SK-N-DZ (cell line): ENCODE data around the gene GNGT1. TPM values are rescaled to one million over a fixed set of nuclear protein-coding genes. Genes with fewer than 3 reads are reported as not detected.

Source experiments
- DNase-seq: peaks from one replicate; pipeline ENCODE4 v3.0.0-alpha.2; 2015; ENCODE audit warnings: low spot score
- polyA plus RNA-seq, 2 experiments: library from polyadenylated mRNA; depleted of rRNA; stranded (reverse); fragments of >200 nt; gene quantifications; 2 replicates each; pipeline ENCODE4 v1.2.3, GENCODE V29; 2014

Gene GNGT1
- 0.83 TPM in 1 of 2 replicates, not detected in the other for polyA plus RNA-seq (2014; cell fraction: cytosol; rRNA removed)
- polyA plus RNA-seq (2014; cell fraction: nucleus; rRNA removed): 0.51 and 2.5 TPM in 2 replicates

DNA sequence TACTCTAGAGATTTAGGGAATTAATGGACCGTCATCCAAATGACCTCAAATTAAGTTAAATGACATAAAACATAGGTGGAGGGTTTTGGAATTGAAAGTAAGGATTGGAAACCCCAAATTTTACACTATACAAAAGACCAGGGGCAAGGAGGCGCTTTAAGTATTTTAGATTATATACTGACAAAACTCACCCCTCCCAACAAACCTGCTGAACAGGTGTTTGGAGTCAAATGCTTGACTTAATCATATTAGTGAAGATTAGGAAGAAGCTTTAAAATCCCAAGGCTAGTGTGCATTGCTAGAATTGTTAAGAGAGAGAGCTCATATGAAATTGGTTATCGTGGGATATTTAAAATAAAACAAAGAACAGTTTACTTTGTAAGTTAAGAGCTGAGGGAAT lies at the start of gene GNGT1:
GNGT1 (plus strand) TSS at position 301 of the 400 bp plus-strand sequence. CDS start 180 bp downstream, outside the sequence.
- DNase-seq: no peak

DNA sequence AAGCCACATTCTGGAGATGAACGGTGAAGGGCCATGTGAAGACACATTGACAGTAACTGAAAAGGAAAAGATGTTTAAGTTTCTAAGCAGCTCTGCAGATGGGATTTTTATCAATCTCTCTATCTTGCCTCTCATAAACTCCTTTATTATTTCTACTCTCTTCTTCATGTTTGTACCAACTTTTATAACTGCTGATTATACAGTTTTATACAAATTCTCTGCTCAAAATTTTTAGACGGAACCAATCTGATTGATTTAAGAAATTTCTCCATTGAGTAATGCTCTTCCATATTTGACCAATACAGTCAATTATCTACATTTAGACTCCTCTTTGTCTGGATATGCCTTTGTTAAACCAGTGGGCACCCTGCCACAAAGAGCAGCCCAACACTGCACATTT lies 47.5 kb upstream of the GNGT1 start:
- DNase-seq: no peak

DNA sequence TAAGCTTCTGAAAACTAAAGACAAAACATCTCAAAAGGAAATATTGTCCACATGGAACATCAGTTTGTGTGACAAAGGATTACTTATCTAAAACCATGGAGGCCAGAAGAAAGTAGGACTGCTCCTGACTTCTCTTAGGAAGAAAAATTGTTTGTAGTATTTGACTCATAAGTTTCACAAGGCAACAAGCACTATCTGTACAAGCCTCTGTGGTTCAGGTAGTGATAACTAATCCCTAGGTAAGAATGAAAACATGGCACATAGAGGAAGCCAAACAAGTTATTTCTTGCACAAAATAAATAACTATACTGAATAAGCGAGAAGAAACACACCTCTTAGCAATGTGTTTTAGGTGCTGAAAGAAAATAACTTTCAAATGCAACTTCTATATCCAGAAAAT lies 46.1 kb upstream of the GNGT1 start:
- no peak for DNase-seq

DNA sequence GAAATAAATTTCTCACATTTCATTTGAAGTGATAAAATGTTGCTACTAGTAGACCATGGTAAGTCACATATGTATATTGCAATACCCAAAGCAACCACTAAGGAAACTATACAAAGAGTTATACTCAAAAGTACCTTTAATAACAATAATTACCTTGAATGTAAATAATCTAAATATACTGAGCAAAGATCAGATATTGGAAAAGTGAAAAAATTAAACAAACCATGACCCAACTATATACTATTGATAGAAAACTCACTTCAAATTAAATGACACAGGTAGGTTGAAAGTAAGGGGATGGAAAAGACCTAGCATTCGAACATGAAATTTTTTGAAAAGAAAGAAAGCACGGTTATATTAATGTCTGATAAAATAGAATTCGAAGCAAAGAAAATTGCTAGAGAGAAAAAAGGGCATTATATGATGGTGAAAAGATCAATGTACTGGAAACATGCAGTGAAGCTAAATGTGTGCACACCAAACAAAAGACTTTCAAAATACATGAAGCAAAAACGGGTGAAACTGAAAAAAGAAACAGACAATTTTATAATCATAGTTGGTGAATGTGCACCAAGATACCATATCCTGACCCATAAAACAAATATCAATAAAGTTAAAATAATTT lies 44.9 kb upstream of the GNGT1 start:
- no peak for DNase-seq

DNA sequence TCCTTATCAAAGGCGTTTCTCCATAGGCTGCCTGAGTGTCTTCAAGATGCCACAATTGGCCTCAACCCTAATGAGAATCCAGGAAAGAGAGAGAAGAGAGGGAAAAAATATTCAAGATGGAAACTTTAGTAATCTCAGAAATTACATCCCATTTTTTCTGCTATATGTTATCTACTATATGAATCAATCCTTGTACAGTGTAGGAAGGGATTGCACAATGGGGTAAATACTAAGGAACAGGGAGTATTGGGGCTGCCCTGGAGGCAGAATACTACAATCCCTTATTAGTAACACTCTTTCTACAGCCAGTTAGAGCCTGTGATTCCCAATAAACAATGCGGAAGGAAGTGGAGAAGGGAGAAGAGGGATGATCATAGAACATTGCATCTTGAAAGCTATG lies 43.7 kb upstream of the GNGT1 start:
- no peak for DNase-seq

DNA sequence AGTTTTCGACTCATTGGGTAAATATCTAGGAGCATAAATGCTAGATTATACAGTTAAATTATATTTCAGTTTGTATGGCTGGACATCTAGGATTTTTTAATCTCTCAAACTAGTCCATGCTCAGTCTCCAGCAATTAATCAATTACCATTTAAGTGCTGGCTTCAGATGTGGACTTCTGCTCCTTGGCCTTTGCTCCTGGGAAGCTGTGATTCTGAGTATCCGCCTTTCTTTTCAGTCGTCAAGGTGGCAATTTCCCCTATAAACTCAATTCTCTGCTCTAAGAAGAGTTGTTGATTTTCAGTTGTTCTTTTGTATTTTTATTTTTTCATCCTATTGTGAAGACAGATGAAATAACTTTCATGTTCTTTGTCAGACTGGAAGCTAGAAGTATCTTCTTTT lies 39.5 kb upstream of the GNGT1 start:
- DNase-seq: no peak

DNA sequence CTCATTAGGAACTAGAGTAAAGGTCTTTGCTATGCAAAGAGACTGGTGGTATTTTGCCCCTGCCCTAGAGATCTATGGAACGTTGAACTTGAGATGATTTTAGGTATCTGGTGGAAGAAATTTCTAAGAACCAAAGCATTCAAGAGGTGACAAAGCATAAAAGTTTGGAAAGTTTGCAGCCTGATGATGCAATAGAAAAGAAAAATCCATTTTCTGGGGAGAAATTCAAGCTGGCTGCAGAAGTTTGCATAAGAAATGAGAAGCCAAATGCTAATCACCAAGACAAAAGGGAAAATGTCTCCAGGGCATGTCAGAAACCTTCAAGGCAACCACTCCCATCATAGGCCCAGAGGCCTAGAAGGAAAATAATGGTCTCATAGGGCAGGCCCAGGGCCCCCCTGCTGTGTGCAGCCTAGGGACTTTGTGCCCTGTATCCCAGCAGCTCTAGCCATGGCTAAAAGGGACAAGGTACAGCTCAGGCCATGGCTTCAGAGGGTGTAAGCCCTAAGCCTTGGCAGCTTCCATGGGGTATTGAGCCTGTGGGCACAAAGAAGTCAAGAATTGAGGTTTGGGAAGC lies 32.3 kb upstream of the GNGT1 start:
- no peak for DNase-seq

DNA sequence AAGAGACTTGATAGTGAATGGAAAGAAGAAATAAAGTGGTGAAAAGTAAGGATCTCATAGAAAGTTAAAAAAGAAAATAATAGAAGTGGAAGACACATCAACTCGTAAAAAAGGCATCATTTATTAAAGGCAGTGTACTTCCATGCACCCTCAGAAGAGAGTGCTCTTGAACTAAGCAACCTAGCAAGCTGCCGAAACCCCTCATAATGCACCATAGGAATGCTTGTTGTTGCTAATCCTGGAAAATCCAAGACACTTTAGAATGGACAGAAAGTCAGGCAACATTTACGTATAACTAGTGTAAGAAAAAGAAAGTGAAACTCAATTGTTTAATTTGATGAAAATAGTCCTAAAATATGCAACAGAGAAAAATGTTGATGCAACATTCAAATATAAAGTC lies 28.6 kb upstream of the GNGT1 start:
- no peak for DNase-seq

DNA sequence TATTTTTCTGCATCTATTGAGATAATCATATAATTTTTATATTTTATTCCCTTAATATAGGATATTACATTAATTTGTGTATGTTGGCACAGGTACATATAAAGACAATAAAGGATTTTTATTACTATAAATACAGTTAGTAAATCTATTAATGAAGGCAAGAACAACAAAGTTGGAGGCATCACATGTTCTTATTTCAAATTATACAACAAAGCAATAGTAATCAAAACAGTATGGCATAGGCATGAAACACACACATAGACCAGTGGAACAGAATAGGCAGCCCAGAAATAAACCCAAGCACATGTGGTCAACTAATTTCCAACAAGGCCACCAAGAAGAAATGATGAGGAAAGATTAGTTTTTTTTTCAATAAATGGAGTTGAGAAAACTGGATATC lies 27.0 kb upstream of the GNGT1 start:
- DNase-seq: no peak

DNA sequence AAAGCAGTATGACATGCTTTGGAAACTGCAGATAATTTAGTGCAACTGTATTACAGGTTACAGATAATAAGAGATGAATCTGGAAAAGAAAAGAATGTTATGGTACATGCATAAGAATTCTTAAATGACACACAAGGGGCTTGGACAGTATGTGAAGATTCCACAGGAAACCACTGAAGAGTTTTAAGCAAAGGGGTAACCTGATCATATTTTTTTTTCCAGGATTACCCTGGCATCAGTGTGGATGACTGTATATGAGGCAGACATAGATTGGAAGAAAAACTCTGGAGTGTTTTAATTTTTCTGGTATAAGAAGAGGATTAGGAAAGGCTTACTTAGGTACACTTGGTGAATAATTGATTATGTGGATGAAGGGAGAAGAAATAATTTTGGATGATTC lies 23.9 kb upstream of the GNGT1 start:
- DNase-seq: no peak

DNA sequence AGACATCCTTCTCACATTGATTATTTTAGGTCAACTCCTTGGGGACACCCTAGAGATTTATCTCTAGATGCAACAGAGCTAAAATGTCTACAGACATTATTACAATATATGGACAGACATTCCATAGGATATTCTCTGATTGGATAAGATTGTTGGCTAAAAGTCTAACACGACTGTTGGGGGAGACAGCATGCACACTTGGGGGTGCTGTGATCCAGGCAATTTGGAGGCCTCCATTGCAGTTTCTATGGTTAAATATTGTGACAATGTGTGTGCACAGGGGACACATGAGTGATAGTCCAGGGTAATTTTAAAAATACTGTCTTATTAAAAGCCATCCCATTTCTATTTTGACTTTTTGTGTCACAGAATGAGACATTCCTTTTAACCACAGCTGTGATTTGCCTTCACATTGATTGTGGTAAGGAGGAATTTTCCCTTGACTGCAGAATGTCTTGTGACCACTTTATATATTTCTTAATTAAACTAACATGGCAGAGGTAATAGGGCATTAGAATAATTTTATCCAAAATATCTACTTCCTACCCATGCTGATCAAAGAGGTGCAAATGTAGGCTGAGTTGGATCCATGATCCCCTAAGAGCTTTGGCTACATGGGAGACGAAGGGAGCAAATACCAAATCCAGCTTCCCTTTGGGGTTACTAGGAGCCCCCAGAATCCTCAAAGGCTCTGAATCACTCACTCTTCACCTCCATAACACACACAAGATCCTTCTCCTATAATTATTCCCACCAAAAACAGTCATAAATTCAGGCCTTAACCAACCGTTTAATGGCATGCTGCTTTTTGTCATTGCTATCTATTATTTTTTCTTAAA lies 23.1 kb upstream of the GNGT1 start:
- no peak for DNase-seq

DNA sequence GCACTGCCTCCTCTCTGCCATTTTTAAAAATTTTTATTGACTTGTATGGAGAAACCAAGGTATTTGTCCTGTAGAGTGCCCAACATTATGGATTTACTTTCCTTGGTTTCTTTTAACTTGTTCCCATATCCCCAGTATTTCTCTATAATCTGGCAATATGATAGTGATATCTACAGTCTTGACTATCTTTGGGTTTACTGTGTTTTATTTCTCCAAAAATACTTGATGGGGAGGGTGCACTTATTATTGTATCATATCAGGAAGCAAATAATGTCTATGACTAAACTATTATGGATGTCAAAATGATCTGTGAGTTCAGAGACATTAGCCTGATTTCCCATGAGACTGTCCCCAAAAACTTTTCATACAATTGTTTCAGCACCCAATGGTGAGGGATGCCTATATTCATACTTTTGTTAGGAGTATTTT lies 22.4 kb upstream of the GNGT1 start:
- no peak for DNase-seq

DNA sequence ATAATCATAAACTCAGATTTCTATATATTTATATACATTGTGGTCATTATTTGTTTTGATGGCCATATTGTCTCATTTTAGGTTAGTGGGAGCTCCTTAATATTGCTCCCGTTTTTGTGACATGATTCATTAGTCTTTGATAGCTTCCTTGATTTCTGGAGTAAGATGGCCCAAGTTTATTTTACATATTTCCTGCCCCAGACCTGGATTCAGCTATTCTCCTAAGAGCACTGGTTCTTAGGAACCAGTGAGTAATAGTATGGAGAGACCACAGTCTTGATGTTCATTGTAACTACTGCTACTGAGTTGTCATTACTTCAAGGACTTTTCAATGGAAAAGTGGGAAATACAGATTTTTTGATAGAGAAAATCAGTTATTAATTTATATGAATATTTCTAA lies 21.8 kb upstream of the GNGT1 start:
- no peak for DNase-seq

DNA sequence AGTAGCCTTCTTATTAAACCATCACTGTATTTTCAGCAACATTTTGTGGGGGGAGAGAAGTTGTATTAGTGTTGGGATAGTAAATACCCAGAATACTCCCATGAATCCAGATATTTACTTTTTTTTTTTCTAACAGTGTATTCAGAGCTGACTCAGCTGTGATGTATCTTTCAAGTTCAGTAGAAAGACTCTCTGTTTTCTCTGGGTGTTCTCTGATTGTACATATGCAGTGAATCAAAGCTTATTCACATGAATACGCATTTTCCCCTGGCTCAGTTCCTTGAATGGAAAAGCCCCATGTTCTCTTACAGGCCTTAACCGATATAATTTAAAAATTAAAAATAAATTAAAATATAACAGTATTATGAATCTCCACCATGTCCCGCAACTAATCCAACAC lies 17.1 kb upstream of the GNGT1 start:
- DNase-seq: no peak

DNA sequence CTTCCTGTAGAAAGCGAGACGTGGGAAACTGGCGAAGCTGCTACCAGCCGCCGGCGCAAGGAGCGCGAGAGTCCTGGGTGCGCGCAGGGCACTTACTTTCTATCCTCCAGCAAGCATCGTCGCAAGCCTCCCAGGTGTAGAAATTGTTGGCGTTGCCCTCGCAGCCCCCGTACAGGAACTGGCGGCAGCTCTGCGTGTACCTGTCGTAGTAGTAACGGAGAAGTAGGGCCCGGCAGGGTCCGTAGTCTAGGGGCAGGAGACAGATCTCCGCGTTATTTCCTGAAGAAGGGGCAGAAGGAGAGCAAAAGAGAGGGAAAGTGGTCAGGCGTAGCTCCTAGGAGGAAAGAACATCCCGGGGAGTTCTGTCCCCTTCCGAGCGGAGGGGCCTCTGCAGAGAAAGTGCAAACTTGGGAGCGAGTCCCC lies 16.3 kb upstream of the GNGT1 start:
- DNase-seq: peak; percentile 15

DNA sequence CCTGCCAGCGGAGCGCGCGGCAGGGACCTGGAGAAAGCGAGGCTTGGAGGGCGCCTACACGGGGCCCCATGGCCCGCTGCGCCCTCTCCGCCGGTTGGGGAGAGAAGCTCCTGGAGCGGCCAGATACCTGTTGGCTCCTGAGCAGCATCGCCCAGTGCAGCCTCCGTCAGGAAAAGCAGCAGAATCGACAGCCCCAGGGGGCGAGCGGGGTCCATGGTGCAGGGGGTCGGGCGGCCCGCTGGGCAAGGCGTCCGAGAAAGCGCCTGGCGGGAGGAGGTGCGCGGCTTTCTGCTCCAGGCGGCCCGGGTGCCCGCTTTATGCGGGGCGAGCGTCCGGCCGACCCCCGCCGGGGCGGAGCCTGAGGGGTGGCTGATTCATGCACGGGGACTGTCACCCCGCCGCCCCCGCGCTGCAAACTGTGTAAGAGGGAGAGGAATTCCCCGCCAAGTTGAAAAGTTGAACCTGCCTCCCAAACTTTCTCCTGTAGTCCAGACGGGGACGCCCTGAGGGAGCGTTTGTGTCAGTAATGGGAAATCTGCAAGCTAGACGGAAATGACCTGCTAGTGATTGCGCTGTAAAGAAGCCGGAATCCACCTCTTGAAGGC lies 15.8 kb upstream of the GNGT1 start, which contains the start of gene TFPI2:
TFPI2 (minus strand) TSS at position 290 of the 605 bp plus-strand sequence; CDS start at position 215, 75 bp downstream.
- peak; percentile 7 for DNase-seq

DNA sequence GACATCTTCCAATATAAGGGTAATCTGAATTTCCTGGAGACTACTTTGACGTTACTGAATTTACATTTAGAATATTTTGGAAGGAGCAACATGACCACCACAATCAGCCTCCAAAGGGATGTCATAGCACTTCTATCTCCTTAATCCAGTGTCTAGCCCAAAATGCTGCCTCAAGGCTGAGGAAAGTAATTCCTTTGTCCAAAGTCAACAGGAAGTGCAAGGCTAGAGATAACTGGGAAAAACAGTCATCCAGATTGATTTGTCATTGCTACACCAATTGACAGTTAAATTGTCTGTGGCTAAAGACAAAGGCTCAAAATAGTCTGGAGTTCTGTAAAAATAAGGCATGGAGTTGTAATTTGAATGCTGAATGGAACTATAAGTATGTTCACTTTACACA lies 11.9 kb upstream of the GNGT1 start:
- DNase-seq: no peak

DNA sequence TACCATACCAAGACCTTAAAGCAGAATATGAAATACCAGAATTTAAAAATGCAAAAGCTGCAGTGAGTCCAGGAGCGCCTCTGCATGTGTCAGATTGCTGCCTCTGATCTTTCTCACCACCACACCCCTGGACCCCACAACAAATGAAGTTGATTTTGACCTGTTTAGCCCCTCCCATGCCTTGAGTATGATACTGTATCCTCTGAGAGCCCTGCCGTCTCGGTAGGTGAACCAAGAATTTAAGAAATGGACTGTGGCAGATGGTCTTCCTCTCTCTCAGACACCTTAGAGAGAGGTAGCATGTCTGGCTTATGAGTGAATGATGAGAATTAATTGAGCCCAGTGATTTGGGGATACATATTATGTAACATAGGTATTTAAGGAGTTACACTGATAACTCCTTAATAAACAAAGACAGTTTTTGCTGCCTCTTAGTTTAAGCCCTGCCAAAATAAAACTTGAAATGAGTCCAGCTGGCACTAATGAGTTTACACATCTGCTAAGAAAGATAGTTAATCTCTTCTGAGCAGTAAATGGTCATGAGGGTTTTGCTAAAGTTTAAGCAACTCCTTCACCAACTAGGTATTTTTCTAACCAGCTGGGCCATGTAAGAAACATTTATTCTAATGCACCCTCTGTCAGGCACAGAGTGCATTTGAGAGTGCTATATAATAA lies 11.3 kb upstream of the GNGT1 start:
- no peak for DNase-seq

DNA sequence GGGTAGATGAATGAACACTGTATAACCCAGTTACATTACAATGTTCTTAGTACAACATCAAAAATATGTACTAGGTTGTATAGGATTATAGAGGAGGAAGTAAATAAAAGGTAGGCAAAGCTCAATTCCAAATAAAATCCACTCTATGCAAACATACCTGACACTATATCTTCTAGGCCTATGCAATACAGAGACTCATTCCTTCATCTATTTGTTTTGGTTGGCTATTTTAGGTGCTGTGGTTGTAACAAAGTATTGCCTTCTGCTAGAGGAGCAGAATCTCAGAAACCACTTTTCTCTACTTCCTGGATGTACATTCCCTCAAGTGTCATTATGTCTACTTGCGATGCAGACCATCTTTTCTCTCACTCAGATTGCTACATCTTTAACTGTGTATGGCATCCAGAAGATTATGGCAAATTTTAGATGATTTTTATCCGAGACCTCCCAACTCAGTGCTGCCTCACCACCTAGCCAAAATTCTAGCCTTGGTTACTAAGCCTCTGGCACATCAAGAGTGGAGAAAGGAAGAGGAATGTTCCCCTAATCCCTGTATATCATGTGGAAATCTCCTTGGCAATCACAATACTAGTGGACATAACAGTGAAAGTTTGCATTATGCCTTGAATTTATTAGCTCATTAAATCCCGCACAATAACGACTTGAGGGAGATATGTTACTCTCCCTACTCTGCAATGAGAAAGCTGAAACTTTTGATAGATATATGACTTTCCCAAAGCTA lies 10.3 kb upstream of the GNGT1 start:
- no peak for DNase-seq

DNA sequence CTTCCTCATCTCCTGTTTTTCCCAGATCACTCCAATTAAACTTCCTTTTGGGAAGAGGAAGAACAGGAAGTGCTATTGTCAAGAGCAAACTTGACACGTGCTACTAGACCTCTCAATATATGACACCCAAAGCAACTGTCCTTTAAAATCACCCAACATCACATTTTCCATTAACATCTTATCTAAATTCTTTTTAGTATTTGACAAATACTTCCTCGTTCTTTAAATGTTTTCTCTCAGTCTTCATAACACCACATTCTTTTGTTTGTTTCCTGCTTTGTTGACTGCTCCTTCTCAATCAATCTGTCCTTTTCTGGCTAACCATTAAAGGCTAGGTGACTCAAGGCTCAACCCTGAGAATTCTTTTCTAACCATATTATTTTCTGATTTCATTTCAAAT lies 8.7 kb upstream of the GNGT1 start:
- no peak for DNase-seq
